H1 (cell line): Measurements from ENCODE around the gene PXN. TPM values are rescaled to one million over a fixed set of nuclear protein-coding genes. Genes with fewer than 3 reads are reported as not detected.

ENCODE experiments used
- CTCF ChIA-PET: fragments of 300-600 bp; sonication (Branson Sonifier 250); formaldehyde crosslinking; loops from one replicate; lab custom pipeline; 2021; ENCODE audit not compliant: partially characterized antibody; lab: Charles Lee
- POLR2A ChIA-PET: fragments of 300-600 bp; sonication (Branson Sonifier 250); formaldehyde crosslinking; loops from one replicate; lab custom pipeline; 2021; ENCODE audit warnings: inconsistent platforms; ENCODE audit not compliant: partially characterized antibody; lab: Charles Lee
- DNase-seq, 2 experiments: peaks; one replicate each; pipeline versions ENCODE4 v3.0.0 to v3.0.0-alpha.2; 2010 to 2022; ENCODE audit warnings: low spot score in 2 of 2, low read depth in 1 of 2, mixed read lengths in 1 of 2
- FAIRE-seq: peaks from 2 replicates; lab custom pipeline; 2011; peaks lifted over from hg19 to GRCh38; lab: Jason Lieb, UNC
- H2AFZ ChIP-seq: 2 replicates; pipeline ENCODE4 v1.8.1; 2012; ENCODE audit warnings: low read length, inconsistent platforms
- H2AK5ac ChIP-seq: 2 replicates; pipeline ENCODE4 v1.6.1; 2013; ENCODE audit warnings: low read depth, low read length
- H2BK120ac ChIP-seq: replicated peaks from 2 replicates; pipeline ENCODE3; 2013; ENCODE audit warnings: low read depth, low read length, inconsistent platforms
- H2BK12ac ChIP-seq: 2 replicates; pipeline ENCODE4 v1.6.1; 2013; ENCODE audit warnings: low read depth, low read length
- H2BK15ac ChIP-seq: 2 replicates; pipeline ENCODE4 v1.6.1; 2013; ENCODE audit warnings: low read length
- H2BK20ac ChIP-seq: 2 replicates; pipeline ENCODE4 v1.6.1; 2013; ENCODE audit warnings: low read length
- H2BK5ac ChIP-seq: 2 replicates; pipeline ENCODE4 v1.6.1; 2013; ENCODE audit warnings: low read depth, low read length
- H3K14ac ChIP-seq: 2 replicates; pipeline ENCODE4 v1.6.1; 2013; ENCODE audit warnings: inconsistent platforms; ENCODE audit not compliant: insufficient read length
- H3K18ac ChIP-seq: 2 replicates; pipeline ENCODE4 v1.6.1; 2013; ENCODE audit warnings: low read length; ENCODE audit errors: extremely low read depth
- H3K23ac ChIP-seq: 2 replicates; pipeline ENCODE4 v1.6.1; 2013; ENCODE audit warnings: inconsistent platforms; ENCODE audit not compliant: insufficient read length
- H3K23me2 ChIP-seq: 2 replicates; pipeline ENCODE4 v1.6.1; 2013; ENCODE audit warnings: low read depth, low read length
- H3K27ac ChIP-seq: 2 replicates; pipeline ENCODE4 v1.6.1; 2011; ENCODE audit warnings: low read depth, low read length, inconsistent platforms
- H3K27me3 ChIP-seq, 4 experiments: replicated peaks in 1 of 4; 1 replicate in 1 of 4; 2 replicates in 3 of 4; pipeline versions ENCODE4 v1.6.1 to v1.8.1; 2011 to 2013; ENCODE audit warnings: low read length in 3 of 4, mild to moderate bottlenecking in 3 of 4, inconsistent platforms in 2 of 4, mixed read lengths in 2 of 4, moderate library complexity in 1 of 4; ENCODE audit not compliant: control insufficient read depth in 3 of 4, insufficient read depth in 3 of 4; ENCODE audit errors: extremely low read depth in 1 of 4
- H3K36me3 ChIP-seq, 4 experiments: 2 replicates each; pipeline versions ENCODE4 v1.6.1 to v1.8.1; 2011 to 2013; ENCODE audit warnings: mild to moderate bottlenecking in 4 of 4, low read length in 3 of 4, moderate library complexity in 2 of 4, control low read depth in 1 of 4, inconsistent platforms in 1 of 4; ENCODE audit not compliant: insufficient read depth in 4 of 4, control insufficient read depth in 2 of 4
- H3K4ac ChIP-seq: replicated peaks from 2 replicates; pipeline ENCODE3; 2013; ENCODE audit warnings: low read length, low read depth, mixed read lengths, inconsistent platforms; ENCODE audit not compliant: insufficient read length
- H3K4me1 ChIP-seq, 4 experiments: replicated peaks in 1 of 4; 1 replicate in 1 of 4; 2 replicates in 3 of 4; pipeline versions ENCODE4 v1.6.1 to v1.8.1; 2011 to 2013; ENCODE audit warnings: low read length in 3 of 4, inconsistent platforms in 2 of 4, mixed read lengths in 1 of 4; ENCODE audit not compliant: insufficient read depth in 4 of 4, control insufficient read depth in 3 of 4
- H3K4me2 ChIP-seq, 2 experiments: 2 replicates each; pipeline versions ENCODE4 v1.6.1 to v1.8.1; 2011 to 2013; ENCODE audit warnings: low read depth in 2 of 2, low read length in 2 of 2, control low read depth in 1 of 2, inconsistent platforms in 1 of 2, mild to moderate bottlenecking in 1 of 2; ENCODE audit not compliant: insufficient read depth in 1 of 2
- H3K4me3 ChIP-seq, 4 experiments: fragments of 200-600, 300-600 bp in 1 of 4; sonication (generic), shearing (Covaris generic), sonication (Bioruptor Twin) in 1 of 4; 2 replicates each; pipeline versions ENCODE4 v1.5.1 to v1.8.1; 2011 to 2016; ENCODE audit warnings: low read length in 4 of 4, low read depth in 3 of 4, control low read depth in 2 of 4, inconsistent platforms in 2 of 4, mild to moderate bottlenecking in 2 of 4, mixed read lengths in 1 of 4, moderate library complexity in 1 of 4; ENCODE audit not compliant: insufficient read depth in 2 of 4; ENCODE audit errors: extremely low read depth in 1 of 4
- H3K56ac ChIP-seq: replicated peaks from 2 replicates; pipeline ENCODE3; 2013; ENCODE audit warnings: low read depth, mild to moderate bottlenecking, mixed read lengths, low read length, inconsistent platforms; ENCODE audit not compliant: insufficient read length
- H3K79me1 ChIP-seq: 2 replicates; pipeline ENCODE4 v1.6.1; 2013; ENCODE audit warnings: low read depth, low read length, control low read depth
- H3K79me2 ChIP-seq, 2 experiments: 2 replicates each; pipeline versions ENCODE4 v1.6.1 to v1.8.1; 2012 to 2013; ENCODE audit warnings: low read length in 2 of 2, mild to moderate bottlenecking in 2 of 2, inconsistent platforms in 1 of 2; ENCODE audit not compliant: insufficient read depth in 2 of 2, control insufficient read depth in 1 of 2
- H3K9ac ChIP-seq, 4 experiments: replicated peaks in 1 of 4; 1 replicate in 1 of 4; 2 replicates in 3 of 4; pipeline versions ENCODE4 v1.6.1 to v1.8.1; 2011 to 2013; ENCODE audit warnings: low read depth in 3 of 4, low read length in 3 of 4, control low read depth in 2 of 4, mild to moderate bottlenecking in 2 of 4, moderate library complexity in 2 of 4, inconsistent platforms in 1 of 4; ENCODE audit errors: extremely low read depth in 1 of 4
- H3K9me3 ChIP-seq, 2 experiments: 2 replicates each; pipeline versions ENCODE4 v1.6.1 to v1.8.1; 2012 to 2013; ENCODE audit warnings: mild to moderate bottlenecking in 2 of 2, moderate library complexity in 2 of 2, control low read depth in 1 of 2, inconsistent platforms in 1 of 2, low read depth in 1 of 2, low read length in 1 of 2, mixed read lengths in 1 of 2; ENCODE audit not compliant: insufficient read depth in 2 of 2
- H4K20me1 ChIP-seq, 2 experiments: replicated peaks in 1 of 2; 2 replicates each; pipeline versions ENCODE3 to v1.8.1; 2011 to 2013; ENCODE audit warnings: inconsistent platforms in 2 of 2, low read length in 2 of 2, mild to moderate bottlenecking in 1 of 2; ENCODE audit not compliant: insufficient read depth in 2 of 2, control insufficient read depth in 1 of 2
- H4K5ac ChIP-seq: 2 replicates; pipeline ENCODE4 v1.6.1; 2013; ENCODE audit warnings: low read length, low read depth, mixed read lengths, inconsistent platforms; ENCODE audit not compliant: insufficient read length
- H4K8ac ChIP-seq: 2 replicates; pipeline ENCODE4 v1.8.0; 2013; ENCODE audit warnings: mild to moderate bottlenecking, moderate library complexity, low read length, inconsistent platforms; ENCODE audit not compliant: insufficient read depth; ENCODE audit errors: extremely low read depth
- H4K91ac ChIP-seq: replicated peaks from 2 replicates; pipeline ENCODE3; 2013; ENCODE audit warnings: low read length, mixed read lengths, inconsistent platforms; ENCODE audit not compliant: insufficient read length
- ASH2L ChIP-seq: fragments of 200-600, 300-600 bp; sonication (generic); IDR thresholded peaks from one replicate; pipeline ENCODE4 v1.7.1; 2017; ENCODE audit warnings: low read length
- BCL11A ChIP-seq, 2 experiments: IDR thresholded peaks; one replicate each; pipeline ENCODE4 v1.6.1; 2011; ENCODE audit warnings: low read depth in 2 of 2, low read length in 2 of 2, mild to moderate bottlenecking in 2 of 2
- HDAC2 ChIP-seq, 2 experiments: fragments of 300-600 bp in 1 of 2; sonication (generic) in 1 of 2; IDR thresholded peaks; 2 replicates each; pipeline ENCODE4 v1.6.1; 2011 to 2012; ENCODE audit warnings: low read depth in 2 of 2, low read length in 2 of 2, mild to moderate bottlenecking in 2 of 2, moderate library complexity in 2 of 2, borderline replicate concordance in 1 of 2, inconsistent platforms in 1 of 2
- JUND ChIP-seq: IDR thresholded peaks from 2 replicates; pipeline ENCODE4 v1.6.1; 2011; ENCODE audit warnings: mild to moderate bottlenecking, improper control_type of control experiment, low read length
- NANOG ChIP-seq: IDR thresholded peaks from 2 replicates; pipeline ENCODE4 v1.6.1; 2011; ENCODE audit warnings: low read length, low read depth, mild to moderate bottlenecking, inconsistent platforms; ENCODE audit not compliant: insufficient read depth, poor library complexity, severe bottlenecking
- PHF8 ChIP-seq: fragments of 200-600 bp; sonication (generic); conservative IDR thresholded peaks from 2 replicates; pipeline ENCODE4 v1.7.1; 2012; ENCODE audit warnings: low read depth, mild to moderate bottlenecking, inconsistent platforms, low read length, moderate library complexity
- POLR2A ChIP-seq, 2 experiments: IDR thresholded peaks; 1 replicate in 1 of 2; 2 replicates in 1 of 2; pipeline ENCODE4 v1.6.1; 2011; ENCODE audit warnings: low read depth in 2 of 2, low read length in 2 of 2, mild to moderate bottlenecking in 2 of 2; ENCODE audit errors: control extremely low read depth in 1 of 2
- SIN3A ChIP-seq, 2 experiments: IDR thresholded peaks in 1 of 2; conservative IDR thresholded peaks in 1 of 2; 2 replicates each; pipeline ENCODE4 v1.6.1; 2011 to 2012; ENCODE audit warnings: low read length in 2 of 2, improper control_type of control experiment in 1 of 2, low read depth in 1 of 2, mild to moderate bottlenecking in 1 of 2
- TAF7 ChIP-seq: optimal IDR thresholded peaks from 2 replicates; pipeline ENCODE3; 2011; ENCODE audit warnings: low read depth, mild to moderate bottlenecking, inconsistent platforms, low read length, moderate library complexity, borderline replicate concordance
- TCF12 ChIP-seq: IDR thresholded peaks from 2 replicates; pipeline ENCODE4 v1.6.1; 2011; ENCODE audit warnings: low read depth, mild to moderate bottlenecking, low read length
- WGBS, 2 experiments: shearing (Covaris generic) in 1 of 2; methylation state at CpG; one replicate each; pipeline versions ENCODE4 v1.1.6 to v1.1.7; 2013 to 2015; ENCODE audit warnings: low lambda C conversion rate in 2 of 2, mixed read lengths in 2 of 2, inconsistent platforms in 1 of 2, low coverage in 1 of 2, missing lambda C conversion rate in 1 of 2; ENCODE audit not compliant: insufficient replicate concordance in 2 of 2, insufficient coverage in 1 of 2, insufficient read length in 1 of 2; ENCODE audit errors: extremely low coverage in 1 of 2, missing lambda C conversion rate in 1 of 2; 5-methylcytosine and 5-hydroxymethylcytosine counted together
- polyA plus RNA-seq, 7 experiments: library from polyadenylated mRNA; depleted of rRNA in 3 of 7; stranded (reverse) in 5 of 7; unstranded in 2 of 7; fragments of >200 nt in 5 of 7; fragments of 200-250 nt in 2 of 7; gene quantifications; 1 replicate in 5 of 7; 2 replicates in 1 of 7; 4 replicates in 1 of 7; pipeline versions ENCODE4 v1.2.1 to v1.2.3, GENCODE V29; 2011 to 2013; ENCODE audit warnings: missing spikeins in 2 of 7, mixed read lengths in 2 of 7
- total RNA-seq: library from RNA; stranded (reverse); fragmentation: NEBNext Ultra II Directional; extraction: Animal tissue kit (Norgen Biotek cat#: 25700); gene quantifications from 2 replicates; pipeline ENCODE4 v1.2.1, GENCODE V29; 2021

The PXN gene
- total and polyA plus RNA-seq, 2 of the 8 experiments (the other 6 are each of a cell fraction or from before 2014, with no cell fraction given) = 51.0 to 105 TPM

DNA sequence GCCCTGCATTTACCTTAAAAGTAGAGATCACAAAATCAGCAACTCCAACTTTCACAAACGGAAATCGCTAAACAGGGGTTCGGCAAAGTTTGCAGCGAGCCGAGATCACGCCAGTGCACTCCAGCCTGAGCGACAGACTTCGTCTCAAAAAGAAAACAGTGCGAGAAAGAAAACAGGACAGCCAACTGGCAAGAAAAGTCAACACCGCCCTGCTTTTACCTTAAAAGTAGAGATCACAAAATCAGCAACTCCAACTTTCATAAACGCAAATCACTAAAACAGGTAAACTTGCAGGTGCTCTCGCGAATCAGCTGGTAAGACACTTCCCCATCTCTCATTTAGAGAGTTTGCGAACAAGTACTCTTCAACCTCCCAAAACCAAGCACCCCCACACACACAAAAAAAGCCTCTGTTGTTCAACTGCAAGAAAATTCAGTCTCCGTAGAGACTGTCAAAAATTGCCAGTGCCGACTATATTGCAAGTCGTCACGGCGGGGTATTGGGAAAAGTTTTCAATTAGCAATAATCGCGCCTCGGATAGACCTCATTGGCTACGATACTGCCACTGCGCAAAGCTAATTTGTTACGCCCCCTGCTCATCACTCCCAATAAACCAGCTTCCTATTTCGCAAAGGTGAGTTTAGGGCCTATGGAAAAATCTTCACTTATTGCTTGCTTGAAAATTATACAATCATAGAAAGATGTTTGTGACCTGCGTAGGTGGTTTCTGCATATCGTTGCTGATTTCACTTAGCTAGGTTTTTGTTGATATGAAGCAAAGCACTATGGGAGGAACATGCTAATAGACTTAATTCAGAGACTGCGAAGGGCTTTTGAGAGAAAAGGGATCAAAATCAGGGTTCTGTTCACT lies 27.4 kb upstream of the PXN start, which contains the start of gene RNU4-1:
Gene RNU4-1 (minus strand): TSS at position 577 of the 871 bp plus-strand sequence.
- Histone ChIP-seq H3K9me3 (no peaks in the 10 kb centered on the region), H4K8ac (peak within 1 kb of the TSS; percentile 98; the same call in 1 of the 2 replicates), H4K91ac (peak within 1 kb of the TSS; percentile 100), H2AK5ac (peak within 1 kb of the TSS; percentile 100; the same call in 1 of the 2 replicates), H3K9ac (peak within 1 kb of the TSS; percentile 64 to 99 (median 98)), H3K27me3 (no peaks in the 10 kb centered on the region), H3K4ac (peak within 1 kb of the TSS; percentile 94), H3K79me2 (no peaks in the 10 kb centered on the region), H2BK15ac (no peak within 1 kb of the TSS), H2BK20ac (no peak within 1 kb of the TSS), H3K36me3 (no peaks in the 10 kb centered on the region), H2BK5ac (peak within 1 kb of the TSS; percentile 100), H4K20me1 (no peaks in the 10 kb centered on the region), H3K23me2 (peaks cover 7% of the 10 kb centered on the region; the same call in 1 of the 2 replicates), H3K14ac (no peak within 1 kb of the TSS), H2BK12ac (peak within 1 kb of the TSS; percentile 92; the same call in 1 of the 2 replicates), H3K79me1 (no peaks in the 10 kb centered on the region), H3K4me2 (peak within 1 kb of the TSS; percentile 87 to 100), H3K4me3 (peak within 1 kb of the TSS; percentile 72 to 91 (median 73)), H3K27ac (peak within 1 kb of the TSS; percentile 100), H2BK120ac (peak within 1 kb of the TSS; percentile 88), H3K18ac (peak within 1 kb of the TSS; percentile 72), H3K56ac (peak within 1 kb of the TSS; percentile 91), H4K5ac (peak within 1 kb of the TSS; percentile 92), H3K4me1 (peaks cover 4% of the 10 kb centered on the region in 4 experiments; a peak in 6 of 7 replicates), H2AFZ (peak within 1 kb of the TSS; percentile 30), H3K23ac (no peak within 1 kb of the TSS)
- peak; percentile 83 for FAIRE-seq
- peak; percentile 75 to 80 for DNase-seq
- POLR2A ChIA-PET = interaction anchor here (0.9 to 67.0 kb wide), 51 partner anchors 7 to 416 kb away, joined by 3 to 4270 read pairs (median 6); partner anchors contain the start of genes BICDL1, CIT, COX6A1 and GATC
- CTCF ChIA-PET = interaction anchor here (0.6 to 11.9 kb wide), 7 partner anchors 9 to 94 kb away, joined by 3 to 148 read pairs (median 6); partner anchors contain the start of genes PXN and SIRT4
- WGBS, 2 experiments = 5% methylated on average over 29 of the region's 29 CpGs; no CpG with 5 or more reads in 1 of the 2 experiments
- TF ChIP-seq NANOG (no peak), SIN3A (conservative IDR thresholded peaks at IDR 0.05 in 1 of 2, IDR thresholded peaks at IDR 0.05 in 1 of 2; ENCODE audit: low read depth in 1 of 2, low read length in 2 of 2) (peak in 1 of 2 experiments; percentile 91; a peak in 1 of 4 replicates), TCF12 (0 out of 2 replicates have a peak, but pooled peaks have one; percentile 47), JUND (peak; percentile 79), POLR2A (IDR thresholded peaks at IDR 0.05; ENCODE audit: control extremely low read depth in 1 of 2, low read depth in 2 of 2, low read length in 2 of 2) (peak; percentile 100), HDAC2 (IDR thresholded peaks at IDR 0.05; ENCODE audit: borderline replicate concordance in 1 of 2, low read depth in 2 of 2, low read length in 2 of 2) (peak in 1 of 2 experiments; percentile 88; a peak in 1 of 4 replicates), PHF8 (no peak), BCL11A (IDR thresholded peaks at IDR 0.05; ENCODE audit: low read depth in 2 of 2, low read length in 2 of 2) (peak in 1 of 2 experiments; percentile 1), TAF7 (peak; percentile 100), ASH2L (peak; percentile 32)
